Activated CD4-positive, alpha-beta T cell treated with anti-CD3 and anti-CD28 coated beads, Interleukin-10, Interleukin-2, amounts not matched to agents 100 ng/mL and 50 ng/mL, durations not matched to agents 16 hours and 8 hours (primary cell): Measurements from ENCODE around the gene MLYCD.

Experiments used
- DNase-seq: peaks from one replicate; pipeline ENCODE4 v3.0.0-alpha.2; 2020

The MLYCD gene

GRCh38 chr16:83899978-83900377 is 1.1 kb downstream of the MLYCD start:
- no peak for DNase-seq

- DNase-seq = no peak
These were observed 1.7 kb downstream of the MLYCD start for GRCh38 chr16:83900571-83900970.

GRCh38 chr16:83901101-83901500 is 2.2 kb downstream of the MLYCD start:
- no peak for DNase-seq

GRCh38 chr16:83903751-83904150 is 4.8 kb downstream of the MLYCD start:
- DNase-seq = no peak

- DNase-seq = no peak
These were observed 7.8 kb downstream of the MLYCD start for GRCh38 chr16:83906683-83907082.

GRCh38 chr16:83907111-83907510 is 8.2 kb downstream of the MLYCD start:
- no peak for DNase-seq

GRCh38 chr16:83907631-83908250 is 8.8 kb downstream of the MLYCD start:
- DNase-seq = no peak

- DNase-seq = no peak
These were observed 9.9 kb downstream of the MLYCD start for GRCh38 chr16:83908798-83909197.

- DNase-seq = no peak
These were observed 12.4 kb downstream of the MLYCD start for GRCh38 chr16:83911290-83911689.

GRCh38 chr16:83912519-83913244 is 13.8 kb downstream of the MLYCD start:
- no peak for DNase-seq

GRCh38 chr16:83913245-83913633 is 14.3 kb downstream of the MLYCD start:
- DNase-seq = no peak

GRCh38 chr16:83914091-83914710 is 15.3 kb downstream of the MLYCD start:
- DNase-seq = no peak

- DNase-seq = no peak
These were observed 16.2 kb downstream of the MLYCD start for GRCh38 chr16:83915081-83915480.

GRCh38 chr16:83915491-83915890 is 16.6 kb downstream of the MLYCD start:
- DNase-seq = no peak

- DNase-seq = no peak
These were observed 18.5 kb downstream of the MLYCD start for GRCh38 chr16:83917152-83918120.

GRCh38 chr16:83920894-83921491 is 22.1 kb downstream of the MLYCD start:
- no peak for DNase-seq

GRCh38 chr16:83923581-83924365 is 24.9 kb downstream of the MLYCD start:
- DNase-seq = no peak

- DNase-seq = no peak
These were observed 25.8 kb downstream of the MLYCD start for GRCh38 chr16:83924686-83925085.

- DNase-seq = no peak
These were observed 26.4 kb downstream of the MLYCD start for GRCh38 chr16:83925095-83925905.

- DNase-seq = no peak
These were observed 27.2 kb downstream of the MLYCD start for GRCh38 chr16:83925957-83926725.
